Stimulated activated naive CD8-positive, alpha-beta T cell treated with anti-CD3 and anti-CD28 coated beads, Interleukin-15, Interleukin-2, amounts not matched to agents 100 U/mL and 50 U/mL, for 24 hours (primary cell): ENCODE results near the gene SRCIN1.

Experiments
- ATAC-seq: fragments of 150-1000 bp; cut with Tn5 transposase; one replicate; pipeline ENCODE4 v1.10.0; 2021
- DNase-seq: peaks from one replicate; pipeline ENCODE4 v3.0.0; 2021

The SRCIN1 gene

DNA sequence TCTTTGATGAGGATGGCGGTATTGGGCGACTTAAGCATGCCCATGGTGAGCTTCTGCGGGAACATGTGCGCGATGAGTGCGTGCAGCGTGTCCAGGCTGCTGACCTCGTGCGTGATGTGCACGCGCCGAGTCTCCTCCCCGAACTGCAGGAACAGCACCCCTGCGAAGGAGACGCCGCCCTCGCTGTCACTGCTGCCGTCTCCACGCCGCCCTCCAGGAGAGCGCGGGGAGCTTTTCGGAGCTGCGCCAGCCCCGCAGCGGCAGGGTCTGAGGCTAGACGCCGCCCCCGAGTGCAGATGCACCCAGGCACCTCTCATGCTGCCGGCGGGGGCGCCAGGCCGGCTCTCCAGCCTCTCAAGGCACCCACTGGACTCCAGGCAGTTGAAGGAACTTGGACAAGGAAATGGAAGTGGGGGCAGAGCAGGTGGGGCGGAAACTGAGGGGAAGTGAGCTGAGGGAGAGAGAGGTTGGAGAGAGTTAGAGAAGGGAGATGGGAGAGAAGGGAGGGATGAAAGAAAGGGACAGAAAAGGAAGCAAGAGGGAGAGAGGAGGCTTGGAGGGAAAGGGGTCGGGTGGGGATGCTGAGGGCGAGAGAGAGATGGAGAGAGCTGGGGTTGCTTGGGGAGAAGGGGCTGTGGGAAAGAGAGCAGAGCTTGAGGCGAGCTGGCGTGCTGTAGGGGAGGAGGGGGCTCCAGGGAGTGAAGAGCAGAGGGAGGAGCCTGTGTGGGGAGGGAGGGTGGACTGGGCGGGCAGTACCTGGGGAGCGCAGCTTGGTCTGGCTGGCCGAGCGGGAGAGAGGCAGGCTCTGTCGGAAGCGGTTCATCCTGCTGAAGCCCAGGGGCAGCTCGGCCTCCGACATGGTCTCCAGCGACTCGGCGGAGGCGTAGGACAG is 42.1 kb downstream of the SRCIN1 start:
- no peak for ATAC-seq
- no peak for DNase-seq

DNA sequence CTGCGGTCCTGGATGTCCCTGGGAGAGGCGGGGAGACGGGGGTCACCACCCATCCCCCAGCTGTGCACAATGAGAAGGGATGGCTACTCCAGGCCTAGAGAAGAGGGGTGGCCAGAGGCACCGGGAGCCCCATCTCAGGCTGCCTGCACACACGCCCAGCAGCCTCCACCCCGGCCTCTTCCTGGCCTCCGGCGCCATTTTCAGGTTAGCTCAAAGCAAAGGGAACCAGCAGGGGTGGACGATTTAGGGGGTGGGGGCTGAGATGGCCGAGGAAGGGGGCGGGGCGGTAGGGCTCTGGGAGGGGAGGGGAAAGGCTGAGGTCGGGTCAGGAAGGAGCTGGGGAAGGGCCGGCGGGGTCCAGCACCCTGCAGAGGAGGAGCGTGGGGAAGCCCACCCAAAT is 42.8 kb downstream of the SRCIN1 start:
- no peak for DNase-seq
- ATAC-seq = no peak

GRCh38 chr17:38562215-38562569 is 43.6 kb downstream of the SRCIN1 start:
- DNase-seq = no peak
- no peak for ATAC-seq

DNA sequence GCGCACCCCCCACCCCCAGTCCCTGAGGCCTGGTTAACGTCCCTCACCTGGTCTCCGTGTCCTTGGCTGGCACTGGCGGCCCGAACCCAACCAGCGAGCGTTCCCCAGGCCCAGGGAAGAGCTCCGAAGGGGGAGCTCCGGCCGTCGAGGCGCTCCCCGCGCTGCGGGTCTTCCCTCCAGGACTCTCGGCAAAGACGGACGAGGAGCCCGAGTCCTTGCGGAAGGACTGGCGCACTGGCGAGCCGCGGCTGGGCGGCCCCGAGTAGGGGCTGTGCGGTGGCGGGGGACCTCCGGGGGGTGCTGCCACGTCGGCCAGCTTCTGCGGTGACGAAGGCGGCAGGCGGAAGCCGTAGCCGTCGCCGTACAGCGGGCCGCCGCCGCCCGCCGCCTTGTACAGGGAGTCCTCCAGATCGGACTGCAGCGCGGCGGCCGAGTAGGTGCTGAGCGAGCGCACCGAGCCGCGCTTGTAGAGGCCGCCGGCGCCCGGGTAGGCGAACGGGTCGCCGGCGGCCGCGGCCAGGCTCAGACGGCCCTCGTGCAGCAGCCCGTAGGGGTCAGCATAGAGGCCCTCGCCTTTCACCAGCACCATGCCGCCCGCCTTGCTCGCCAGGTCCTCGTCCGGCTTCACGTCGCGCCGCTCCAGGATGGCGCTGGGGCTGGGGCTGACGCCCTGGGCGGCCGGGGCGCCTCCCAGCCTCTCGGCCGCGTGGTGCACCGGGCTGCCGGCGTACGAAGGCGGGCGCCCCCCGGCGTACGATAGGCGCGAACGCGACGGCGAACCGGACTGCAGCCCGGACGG is 44.1 kb downstream of the SRCIN1 start:
- no peak for DNase-seq
- ATAC-seq = no peak

DNA sequence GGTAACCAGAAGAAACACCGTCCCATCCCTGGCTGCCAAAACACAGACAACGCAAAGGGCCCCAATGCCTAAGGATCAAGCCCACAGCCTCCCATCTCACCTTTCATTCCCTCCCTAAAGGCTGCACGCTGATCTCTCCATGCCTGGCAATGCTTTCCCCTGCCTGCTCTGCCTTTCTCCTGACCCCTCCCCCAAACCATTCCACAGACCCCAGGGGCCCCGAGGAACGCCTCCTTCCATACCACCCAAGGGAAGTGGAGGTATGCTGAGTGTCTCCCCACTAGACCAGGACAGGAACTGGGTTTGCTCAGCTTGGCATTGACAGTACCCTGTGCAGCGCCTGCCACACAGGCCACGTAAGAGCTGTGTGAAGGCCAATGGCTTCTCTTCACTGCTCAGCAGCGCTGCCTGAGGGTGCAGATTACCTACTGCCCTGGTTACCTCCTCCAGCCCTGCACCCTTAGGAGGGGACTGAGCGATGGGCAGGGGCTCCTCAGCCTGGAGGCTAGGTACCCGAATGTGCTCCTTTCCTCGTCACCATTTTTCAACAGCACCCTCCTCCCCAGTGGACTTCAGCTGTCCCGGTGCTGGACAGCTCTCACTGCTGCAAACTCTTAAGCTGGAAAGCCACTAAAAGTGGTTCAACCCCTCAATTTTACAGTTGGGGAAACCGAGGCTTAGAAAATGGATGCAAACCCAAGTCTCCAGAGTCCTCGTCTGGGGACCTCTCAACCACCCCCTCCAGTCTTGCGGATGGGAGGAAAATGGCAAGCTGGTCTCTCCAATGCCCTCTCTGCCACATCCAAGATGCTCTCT is 45.0 kb downstream of the SRCIN1 start:
- DNase-seq = no peak
- no peak for ATAC-seq

DNA sequence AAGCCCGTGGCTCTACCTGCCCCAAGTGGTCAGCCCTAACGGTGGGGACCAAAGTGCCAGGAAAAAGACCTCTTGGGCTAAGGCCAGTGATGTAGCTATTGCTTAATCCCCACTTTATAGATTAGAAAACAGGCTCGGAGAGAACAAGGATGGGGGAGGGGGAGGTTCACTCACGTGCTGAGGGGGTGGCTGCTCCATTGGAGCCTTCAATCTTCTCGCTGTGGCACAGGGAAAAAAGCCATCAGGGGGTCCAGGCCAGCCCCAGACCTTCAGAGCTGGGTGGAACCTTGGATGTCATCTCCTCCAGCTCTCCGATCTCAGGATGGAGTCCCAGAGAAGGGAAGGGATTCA is 45.9 kb downstream of the SRCIN1 start:
- no peak for DNase-seq
- ATAC-seq = no peak

DNA sequence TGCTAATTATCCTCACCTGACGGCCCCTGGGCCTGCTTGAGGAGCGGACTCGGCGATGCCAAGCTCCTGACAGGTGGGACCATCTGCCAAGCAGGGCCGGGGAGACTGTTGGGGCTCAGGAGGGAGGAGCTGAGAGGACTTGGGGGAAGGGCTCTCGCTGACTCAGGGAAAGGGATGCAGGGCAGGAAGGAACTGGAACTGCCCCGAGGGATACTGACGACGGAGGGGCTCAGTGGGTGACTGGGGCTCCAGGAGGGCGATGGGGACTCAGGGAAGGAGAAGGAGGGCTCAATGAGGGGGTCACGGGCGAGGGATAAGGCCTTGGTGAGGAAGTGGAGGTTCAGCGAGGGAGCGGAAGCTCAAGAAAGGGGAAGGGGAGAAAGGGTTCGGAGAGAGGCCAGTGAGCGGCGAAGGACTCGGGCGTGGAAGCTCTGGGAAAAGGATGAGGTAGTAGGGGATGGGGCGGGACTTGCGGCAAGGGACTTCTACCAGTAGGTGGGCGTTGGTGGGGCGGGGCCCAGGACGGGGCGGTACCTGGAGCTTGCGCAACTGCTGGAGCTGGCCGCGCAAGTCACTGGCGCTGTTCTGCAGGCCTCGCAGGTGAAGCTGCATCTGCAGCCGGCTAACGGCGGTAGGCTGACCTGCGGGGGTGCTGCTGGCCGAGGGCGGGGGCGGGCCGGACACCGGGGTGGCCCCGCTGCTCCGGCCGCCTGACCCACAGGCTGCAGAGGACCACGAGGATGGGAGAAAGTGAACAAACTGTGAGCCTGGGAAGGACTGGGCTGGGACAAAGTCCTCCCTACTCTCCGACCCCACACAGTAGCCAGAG is 46.5 kb downstream of the SRCIN1 start:
- DNase-seq = peak; percentile 91
- peak; percentile 76 for ATAC-seq

DNA sequence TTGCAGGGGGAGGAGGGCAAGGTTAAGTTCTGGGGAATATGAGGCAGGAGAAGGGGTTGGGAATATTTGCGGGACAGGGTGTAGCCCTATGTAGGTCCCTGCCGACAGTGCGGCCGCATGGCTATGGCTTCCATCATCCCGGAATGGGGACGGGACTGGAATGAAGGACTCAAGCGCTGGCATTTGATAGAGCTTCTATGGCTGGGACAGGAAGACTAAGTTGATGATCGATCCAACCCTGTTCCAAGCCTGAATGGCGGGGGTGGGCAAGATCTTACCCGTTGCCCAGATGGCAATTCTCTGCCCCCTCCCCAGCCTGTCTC is 47.1 kb downstream of the SRCIN1 start:
- DNase-seq (no peak), ATAC-seq (no peak)

DNA sequence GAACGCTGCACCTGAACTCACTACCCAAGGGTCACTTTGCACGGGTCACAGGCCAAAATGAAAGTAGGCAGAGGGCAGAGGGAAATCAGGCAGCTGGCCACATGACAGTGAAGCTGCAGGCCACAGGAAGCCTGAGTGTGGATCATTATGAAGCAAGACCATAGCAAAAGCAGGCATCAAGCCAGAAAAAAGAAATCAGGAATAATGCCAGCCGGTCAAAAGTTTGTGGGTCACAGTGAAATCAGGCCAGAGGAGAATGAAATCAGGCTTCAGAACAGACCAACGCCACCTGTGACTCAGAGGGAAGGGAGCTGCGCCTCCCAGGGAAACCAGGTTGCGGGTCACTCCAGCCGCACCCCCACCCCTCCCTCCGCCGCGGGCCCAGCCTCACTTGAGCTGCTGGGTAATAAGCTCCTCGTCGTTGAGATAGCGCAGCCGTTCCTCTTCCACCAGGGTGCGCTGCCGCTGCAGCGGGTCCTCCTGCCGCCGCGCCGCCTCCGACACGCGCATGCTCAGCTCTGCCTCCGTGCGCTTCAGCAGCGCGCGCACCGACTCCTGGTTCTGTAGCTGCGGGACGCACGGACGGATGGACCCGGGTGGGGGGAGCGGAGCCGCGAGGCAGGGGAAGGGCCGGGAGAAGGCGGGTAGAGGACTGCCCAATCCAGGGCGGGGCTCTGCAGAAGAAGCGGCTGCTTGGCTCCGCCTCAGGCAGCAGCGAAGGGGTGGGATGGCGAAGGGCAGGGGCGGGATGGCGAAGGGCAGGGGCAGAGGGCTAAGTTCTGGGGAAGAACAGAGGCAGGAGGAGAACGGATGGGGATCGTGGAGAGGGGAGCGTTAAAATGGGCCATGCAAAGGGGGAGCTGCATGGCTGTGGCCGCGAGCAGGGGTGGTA is 47.7 kb downstream of the SRCIN1 start:
- peak; percentile 81 for ATAC-seq
- peak; percentile 92 for DNase-seq

DNA sequence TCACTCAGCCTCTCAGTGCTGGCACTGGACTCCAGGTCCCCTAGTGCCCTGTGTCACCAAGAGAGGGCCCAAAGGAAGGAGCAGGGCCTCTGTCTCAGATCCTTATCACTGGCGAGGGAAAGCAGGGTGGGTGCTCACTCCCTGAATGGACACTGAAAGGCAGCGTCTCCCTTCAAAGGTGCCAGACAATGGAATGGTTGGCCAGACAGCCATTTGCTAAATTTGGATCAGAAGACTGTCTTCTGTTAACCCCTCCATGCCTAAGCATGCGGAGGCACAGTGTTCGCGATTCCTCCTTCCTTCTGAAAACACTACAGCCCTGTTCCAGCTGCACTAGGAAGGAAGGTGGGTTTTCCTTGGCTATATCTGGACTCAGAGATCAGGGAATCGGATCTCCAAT is 48.4 kb downstream of the SRCIN1 start:
- DNase-seq (no peak), ATAC-seq (no peak)

- no peak for ATAC-seq
- no peak for DNase-seq
Measured at GRCh38 chr17:38556239-38556638, 49.5 kb downstream of the SRCIN1 start.

DNA sequence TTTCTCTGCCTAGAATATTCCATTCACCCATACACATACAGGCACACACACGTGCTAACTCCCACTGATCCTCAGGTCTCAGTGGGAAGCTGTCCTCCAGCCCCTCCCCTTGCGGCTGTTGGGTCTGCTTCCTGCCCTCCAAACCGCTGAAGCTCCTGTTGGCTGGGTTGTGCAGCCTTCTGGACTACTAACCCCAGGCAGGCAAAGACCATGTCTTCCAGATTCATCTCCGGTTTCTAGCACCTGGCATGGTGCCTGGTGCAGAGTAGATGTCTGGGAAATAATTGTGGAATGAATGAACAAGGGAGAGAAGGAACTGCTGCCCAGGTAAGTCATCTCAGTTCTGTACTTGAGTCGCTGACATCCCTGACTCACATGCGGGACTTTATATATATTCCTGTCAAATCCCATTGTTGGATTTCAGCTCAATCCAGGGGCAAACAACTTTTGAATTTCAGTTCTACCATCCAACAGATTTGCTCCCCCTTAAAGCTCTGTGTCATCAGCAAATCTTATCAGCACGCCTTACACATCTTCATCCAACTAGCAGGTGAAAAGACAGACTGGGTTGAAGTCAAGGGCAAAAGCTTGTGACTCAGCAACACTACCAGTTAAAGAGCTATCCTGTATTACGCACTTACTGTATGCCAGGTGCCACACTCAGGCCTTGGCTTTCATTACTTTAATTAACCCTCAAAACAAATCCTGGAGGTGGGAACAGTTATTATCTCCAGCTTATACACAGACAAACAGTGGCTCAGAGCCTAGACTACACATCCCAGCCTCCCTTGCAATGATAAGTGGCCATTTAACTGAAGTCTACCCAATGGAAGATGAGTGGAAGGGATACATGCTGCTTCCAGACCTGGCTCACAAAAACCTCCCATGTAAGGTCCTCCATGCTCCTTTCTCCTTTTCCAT is 51.1 kb downstream of the SRCIN1 start:
- ATAC-seq = no peak
- no peak for DNase-seq

DNA sequence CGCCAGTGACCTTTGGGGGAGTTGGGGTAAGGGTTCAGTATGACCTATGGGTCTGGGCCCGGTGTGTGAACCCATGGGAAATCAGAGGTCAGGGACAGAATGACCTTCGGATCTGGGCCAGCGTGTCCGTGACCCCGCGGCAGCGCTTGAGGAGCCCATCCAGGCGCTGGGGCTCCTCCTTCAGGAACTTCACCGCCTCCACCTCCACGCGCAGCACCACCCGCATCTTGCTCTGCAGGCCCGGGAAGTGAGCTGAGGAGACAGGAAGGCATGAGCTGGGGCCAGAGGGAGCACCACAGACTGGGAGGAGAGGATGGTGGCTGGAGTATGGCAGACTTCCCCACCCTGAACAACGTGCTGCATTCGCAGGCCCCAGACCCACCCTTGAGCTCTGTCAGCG is 53.4 kb downstream of the SRCIN1 start:
- ATAC-seq = no peak
- no peak for DNase-seq

- ATAC-seq (no peak), DNase-seq (no peak)
Measured at GRCh38 chr17:38551121-38551520, 54.6 kb downstream of the SRCIN1 start.

GRCh38 chr17:38550661-38551060 is 55.1 kb downstream of the SRCIN1 start:
- no peak for ATAC-seq

DNA sequence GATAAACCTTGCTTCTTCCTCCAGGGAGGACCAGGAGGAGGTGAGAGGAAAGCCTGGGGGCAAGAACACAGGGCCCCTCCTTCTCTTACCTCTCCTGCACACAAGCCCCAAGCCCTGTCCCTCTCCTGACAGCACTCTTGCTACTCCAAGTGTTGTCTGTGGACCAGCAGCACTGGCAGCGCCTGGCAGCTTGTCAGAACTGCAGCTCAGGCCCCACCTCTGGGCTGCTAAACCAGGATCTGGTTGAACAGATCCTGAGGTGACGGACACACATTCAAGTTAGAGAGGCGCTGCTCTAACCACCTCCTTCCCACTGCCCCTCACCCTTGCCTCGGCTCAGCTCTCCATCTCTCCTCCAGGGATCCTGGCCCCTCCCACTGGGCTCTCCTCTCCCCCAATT is 56.5 kb downstream of the SRCIN1 start:
- ATAC-seq (no peak), DNase-seq (no peak)

More at GRCh38 chr17:38550661-38551060, 55.1 kb downstream of the SRCIN1 start:
- no peak for DNase-seq

DNA sequence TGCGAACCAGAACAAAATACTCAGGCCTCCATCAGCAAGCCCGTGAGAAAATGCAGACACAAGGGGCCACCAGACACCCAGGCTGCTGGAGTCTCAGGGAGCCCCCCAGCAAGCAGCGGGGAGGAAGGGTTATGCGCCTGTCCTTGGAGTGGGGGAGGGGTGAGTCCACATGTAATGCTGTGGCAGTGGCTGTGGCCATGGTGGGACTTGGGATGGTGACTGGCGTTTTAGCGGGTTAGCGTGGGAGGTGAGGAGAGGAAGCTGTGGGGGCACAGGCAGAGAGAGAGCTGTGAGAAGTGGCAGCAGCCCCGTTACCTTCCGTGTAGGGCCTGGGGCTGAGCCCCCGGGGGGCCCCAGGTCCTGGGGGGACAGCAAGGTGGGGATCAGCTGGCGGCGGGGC is 58.3 kb downstream of the SRCIN1 start:
- ATAC-seq (no peak), DNase-seq (no peak)

- ATAC-seq = no peak
Measured at GRCh38 chr17:38546396-38546795, 59.4 kb downstream of the SRCIN1 start.

DNA sequence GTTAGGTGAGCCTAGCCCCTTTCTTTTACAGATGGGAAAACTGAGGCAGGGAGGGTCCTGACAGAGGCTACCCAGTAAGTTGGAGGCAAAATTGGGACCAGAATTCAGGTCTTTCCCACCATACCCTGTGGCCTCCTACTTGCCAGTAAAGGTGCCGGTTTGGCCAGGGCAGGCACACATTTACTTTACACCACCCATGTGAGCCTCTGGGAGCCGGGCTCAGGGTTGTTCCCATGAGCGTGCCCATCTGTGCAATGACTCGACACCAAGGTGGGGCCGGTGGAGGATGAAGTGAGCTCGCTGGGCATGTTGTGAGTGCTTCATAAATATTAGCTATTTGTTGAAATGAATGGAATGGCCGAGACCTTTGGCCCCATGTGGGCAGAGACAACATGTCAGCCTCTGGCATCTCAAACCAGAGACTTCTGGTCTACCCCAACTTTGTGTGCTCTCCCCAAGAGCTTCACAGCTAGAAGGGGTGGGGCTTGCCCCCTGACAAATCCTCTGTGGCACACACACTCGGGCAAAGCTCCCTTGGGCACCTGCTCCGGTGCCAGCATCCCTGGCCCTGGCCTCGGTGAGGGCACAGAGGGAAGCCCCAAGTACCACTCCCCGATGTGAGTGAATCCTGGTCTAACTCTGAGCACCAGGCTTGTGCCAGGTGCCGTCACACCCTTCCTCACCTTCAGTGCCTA is 60.1 kb downstream of the SRCIN1 start:
- ATAC-seq (no peak), DNase-seq (no peak)

More at GRCh38 chr17:38546396-38546795, 59.4 kb downstream of the SRCIN1 start:
- DNase-seq = no peak
